NOMO-1 treated with dmso at 0.1 percent for 144 hours (cell line): ENCODE results near the gene WWP2.
"Not testable (repeated sequence)": the region's sequence is repeated elsewhere in the genome, so short reads cannot be mapped to it uniquely, and the experiment has no call there.

Experiments used
- DNase-seq: peaks from one replicate; lab custom pipeline; 2025; ENCODE audit not compliant: unreplicated experiment; lab: John Stamatoyannopoulos, UW

Gene WWP2

DNA sequence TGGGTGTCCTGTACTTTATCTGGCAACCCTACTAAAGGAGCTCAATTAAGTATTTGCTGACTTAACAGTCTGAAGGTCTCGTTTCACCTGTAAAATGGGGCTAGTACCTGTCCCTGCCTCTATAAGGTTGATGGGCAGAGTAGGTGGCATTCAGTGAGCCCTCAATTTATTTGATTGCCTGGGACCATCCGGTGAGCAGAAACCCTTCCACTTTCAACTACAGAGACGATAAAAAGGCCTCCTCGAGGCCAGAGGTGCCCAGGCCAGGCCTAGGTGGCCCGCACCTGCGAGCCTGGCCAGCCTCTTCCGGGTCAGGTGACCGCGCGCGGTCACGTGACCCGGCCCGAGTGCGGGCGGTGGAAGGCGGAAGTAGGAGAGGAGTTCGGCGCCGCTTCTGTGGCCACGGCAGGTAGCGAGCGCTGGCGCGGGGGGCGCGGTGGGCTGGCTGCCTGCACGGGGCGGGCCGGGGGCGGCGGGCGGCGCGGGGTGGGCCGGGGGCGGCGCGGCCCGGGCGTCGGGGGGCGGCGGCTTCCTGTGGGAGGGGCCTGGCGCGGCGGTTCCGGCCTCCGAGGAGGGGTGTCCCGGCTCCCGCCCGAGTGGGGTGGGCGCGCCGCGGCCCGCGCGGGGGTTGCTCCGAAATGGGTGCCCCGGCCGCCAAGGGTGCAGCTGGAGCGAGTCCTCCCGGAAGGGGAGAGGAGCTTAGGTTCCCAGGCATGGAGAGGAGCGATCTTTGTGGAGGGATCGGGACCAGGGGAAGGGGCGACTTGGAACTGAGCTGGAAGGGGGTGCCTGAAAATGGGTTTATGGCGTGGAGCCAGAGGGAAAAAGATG is at the start of gene WWP2:
Gene WWP2 (plus strand): TSS at position 350 of the 831 bp plus-strand sequence. CDS start 24,679 bp downstream, outside the sequence.
- DNase-seq = peak; percentile 69

DNA sequence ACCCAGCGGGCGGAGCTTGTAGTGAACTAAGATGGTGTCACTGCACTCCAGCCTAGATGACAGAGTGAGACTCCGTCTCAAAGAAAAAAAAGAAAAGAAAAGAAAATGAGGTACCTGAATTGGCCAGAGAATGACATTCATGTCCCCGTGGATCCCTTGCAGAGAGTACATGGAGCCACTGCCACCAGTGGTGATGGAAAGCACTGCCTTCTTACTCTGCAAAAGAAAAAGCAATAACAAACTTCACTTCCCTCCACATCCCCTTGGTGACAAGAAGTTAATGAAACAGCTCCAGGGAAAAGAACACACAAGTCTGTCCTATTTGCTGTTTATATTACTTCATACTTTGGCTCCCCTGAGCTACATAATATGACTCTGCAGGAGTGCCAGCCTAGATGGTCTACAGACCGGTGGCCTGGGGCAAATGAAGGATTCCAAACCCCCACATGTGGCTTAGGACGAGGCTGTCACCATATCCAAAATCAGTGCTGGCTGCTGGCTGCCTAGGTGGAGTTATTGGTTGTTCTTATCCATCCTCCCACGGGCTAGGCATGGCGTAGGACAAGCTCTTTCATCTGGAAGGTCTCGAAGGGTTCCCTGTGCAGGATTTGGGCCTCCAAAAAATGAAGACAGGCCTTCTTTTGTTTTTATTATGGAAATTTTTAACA is 49.1 kb upstream of the WWP2 start:
- DNase-seq = no peak

DNA sequence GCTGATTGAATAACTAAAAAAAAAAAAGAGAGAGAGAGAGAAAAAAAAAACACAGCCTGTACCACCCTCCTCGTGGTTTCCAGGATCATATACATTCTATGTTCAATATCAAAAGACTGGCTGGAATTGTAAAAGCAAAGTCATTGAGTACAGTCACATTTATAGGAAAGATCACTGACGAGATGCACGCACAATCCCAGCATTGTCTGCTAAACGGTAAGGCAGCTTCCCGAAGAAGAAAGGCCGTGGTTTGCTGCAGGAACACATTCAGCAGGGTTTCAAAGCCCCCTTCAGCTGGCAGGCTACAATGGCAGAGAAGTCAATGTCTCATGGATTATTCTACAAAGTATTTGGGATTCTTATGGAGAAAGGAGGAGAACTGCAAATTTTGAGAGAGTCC is 45.1 kb upstream of the WWP2 start:
- no peak for DNase-seq

DNA sequence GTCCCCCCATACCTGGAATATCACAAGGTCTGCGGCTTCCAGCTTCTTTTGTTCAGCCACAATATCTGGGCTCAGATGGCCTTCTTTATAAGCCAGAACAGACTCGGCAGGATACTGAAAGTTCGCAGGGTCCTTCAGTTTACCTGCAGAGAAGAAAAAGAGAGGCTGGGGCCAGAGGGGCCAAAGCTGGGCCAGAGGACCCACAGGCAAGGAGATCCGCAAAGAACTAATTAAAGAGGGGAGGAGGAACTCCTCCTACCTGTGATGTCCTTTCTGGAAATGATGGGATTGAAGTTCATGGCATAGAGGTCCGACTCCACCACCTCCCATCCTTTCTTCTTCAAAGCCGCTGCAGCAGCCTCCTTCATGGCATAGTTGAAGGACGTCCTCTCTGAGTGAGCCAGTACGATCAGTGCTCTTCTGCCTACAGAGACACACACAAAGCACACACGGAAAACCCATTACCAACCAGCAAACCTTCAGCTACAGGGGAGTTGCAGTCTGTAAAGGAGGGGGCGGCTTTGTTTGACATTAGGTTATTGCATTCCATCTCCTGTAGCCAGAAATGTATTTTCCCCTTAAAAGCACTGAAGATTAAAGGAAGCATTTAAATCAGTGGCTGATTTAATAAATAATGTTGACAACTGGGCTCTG is 43.9 kb upstream of the WWP2 start:
- no peak for DNase-seq

DNA sequence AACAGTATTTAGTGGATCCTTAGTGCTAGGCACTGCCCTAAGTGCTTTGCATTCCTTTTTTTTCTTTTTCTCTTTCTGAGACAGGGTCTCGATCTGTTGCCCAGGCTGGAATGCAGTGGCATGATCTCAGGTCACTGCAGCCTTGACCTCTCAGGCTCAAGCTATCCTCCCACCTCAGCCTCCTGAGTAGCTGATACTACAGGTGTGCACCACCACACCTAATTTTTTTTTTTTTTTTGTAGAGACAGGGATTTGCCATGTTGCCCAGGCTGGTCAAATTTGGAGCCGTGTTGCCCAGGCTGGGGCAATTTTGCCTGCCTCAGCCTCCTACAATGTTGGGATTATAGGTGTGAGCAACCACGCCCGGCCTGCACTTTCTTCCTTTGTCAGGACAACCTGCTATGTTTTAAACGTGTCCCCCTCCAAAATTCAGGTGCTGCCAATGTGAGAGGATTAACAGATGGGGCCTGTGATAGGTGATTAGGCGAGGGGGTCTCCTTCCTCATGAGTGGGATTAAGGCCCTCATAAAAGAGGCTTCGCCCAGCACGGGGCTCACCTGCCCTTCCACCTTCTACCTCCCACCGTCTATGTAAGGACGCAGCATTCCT is 41.2 kb upstream of the WWP2 start:
- no peak for DNase-seq

DNA sequence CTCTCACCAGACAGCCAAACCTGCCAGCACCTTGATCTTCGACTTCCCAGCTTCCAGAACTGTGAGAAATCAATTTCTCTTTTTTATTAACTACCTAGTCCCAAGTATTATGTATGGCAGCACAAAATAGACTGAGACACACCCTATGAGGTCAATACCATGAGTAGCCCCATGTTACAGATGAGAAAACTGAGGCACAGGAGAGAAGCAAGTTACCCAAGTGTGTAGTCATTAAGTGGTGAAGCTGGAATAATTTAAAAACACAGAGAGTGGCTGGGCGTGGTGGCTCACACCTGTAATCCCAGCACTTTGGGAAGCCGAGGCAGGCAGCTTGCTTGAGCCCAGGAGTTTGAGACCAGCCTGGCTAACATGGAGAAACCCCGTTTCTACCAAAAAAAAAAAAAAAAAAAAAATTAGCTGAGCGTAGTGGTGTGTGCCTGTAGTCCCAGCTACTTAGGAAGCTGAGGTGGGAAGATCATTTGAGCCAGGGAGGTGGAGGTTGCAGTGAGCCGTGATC is 40.6 kb upstream of the WWP2 start:
- no peak for DNase-seq

DNA sequence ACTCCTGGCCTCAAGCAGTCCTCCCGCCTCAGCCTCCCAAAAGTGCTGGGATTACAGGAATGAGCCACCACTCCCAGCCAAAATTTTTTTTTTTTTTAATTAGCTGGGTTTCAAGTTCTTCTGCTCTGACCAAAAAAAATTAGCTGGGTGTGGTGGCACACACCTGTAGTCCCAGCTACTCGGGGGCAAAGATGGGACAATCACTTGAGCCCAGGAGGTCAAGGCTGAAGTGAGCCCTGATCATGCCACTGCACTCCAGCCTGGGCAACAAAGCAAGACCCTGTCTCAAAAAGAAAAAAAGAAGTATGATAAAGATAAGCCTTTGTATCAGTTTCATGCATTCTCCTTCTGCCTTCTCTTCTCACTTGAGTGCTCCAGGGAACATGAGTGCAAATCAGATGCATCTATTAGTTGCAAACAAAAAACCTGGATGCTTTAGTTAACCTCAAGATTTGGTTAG is 37.7 kb upstream of the WWP2 start:
- DNase-seq = no peak

DNA sequence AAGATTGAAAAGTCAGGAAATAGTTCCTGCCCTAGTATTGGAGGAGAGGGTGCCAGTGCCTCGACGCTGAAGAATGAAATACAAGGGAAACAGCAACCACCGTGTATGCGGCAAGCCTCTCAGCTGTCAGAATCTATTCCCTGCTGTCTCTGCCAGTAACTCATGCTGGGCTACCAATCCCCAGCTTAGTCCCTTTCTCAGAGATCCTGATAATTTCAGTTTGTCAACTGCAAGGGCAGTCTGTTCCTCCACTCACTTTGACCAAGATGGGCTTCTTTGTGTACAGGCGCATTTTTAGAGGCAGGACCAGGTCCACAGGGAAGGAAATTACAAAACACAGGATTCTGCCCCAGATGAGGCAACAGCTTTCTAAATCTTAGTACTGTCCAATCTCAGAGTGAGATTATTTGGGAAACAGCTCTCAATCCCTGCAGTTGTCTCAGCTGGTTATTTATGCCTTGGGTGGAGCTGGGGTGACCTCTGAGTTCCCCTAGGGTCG is 37.1 kb upstream of the WWP2 start:
- DNase-seq = no peak

DNA sequence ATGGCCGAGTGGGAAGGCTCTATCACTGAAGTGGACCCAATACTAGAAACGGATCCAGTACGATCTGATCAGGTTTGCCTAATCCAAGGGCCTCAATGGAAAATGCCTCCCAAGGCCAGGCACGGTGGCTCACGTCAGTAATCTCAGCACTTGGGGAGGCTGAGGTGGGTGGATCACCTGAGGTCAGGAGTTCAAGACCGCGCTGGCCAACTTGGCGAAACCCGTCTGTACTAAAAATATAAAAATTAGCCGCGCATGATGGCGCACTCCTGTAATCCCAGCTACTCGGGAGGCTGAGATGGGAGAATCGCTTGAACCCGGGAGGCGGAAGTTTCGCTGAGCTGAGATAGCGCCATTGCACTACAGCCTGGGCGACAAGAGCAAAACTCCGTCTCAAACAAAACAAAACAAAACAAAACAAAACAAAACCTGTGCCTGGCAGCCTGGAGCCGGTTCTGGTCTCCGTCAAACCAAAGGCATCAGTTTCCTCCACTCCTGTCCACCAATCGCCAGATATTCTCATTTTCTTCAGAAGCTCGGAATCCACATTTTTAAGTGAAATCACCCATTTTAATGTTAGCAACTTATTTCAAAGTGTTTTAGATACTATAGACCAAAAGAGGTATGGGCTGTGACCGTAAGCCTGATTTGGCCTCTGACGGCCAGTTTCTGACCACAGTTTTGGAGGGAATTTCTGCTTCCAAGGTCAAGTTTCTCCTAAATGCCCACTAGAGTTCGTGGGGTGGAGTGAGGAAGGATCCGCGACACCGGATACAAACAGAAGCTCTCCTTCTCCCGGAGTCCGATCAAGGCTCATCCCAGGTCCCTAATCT is 36.4 kb upstream of the WWP2 start:
- no peak for DNase-seq

DNA sequence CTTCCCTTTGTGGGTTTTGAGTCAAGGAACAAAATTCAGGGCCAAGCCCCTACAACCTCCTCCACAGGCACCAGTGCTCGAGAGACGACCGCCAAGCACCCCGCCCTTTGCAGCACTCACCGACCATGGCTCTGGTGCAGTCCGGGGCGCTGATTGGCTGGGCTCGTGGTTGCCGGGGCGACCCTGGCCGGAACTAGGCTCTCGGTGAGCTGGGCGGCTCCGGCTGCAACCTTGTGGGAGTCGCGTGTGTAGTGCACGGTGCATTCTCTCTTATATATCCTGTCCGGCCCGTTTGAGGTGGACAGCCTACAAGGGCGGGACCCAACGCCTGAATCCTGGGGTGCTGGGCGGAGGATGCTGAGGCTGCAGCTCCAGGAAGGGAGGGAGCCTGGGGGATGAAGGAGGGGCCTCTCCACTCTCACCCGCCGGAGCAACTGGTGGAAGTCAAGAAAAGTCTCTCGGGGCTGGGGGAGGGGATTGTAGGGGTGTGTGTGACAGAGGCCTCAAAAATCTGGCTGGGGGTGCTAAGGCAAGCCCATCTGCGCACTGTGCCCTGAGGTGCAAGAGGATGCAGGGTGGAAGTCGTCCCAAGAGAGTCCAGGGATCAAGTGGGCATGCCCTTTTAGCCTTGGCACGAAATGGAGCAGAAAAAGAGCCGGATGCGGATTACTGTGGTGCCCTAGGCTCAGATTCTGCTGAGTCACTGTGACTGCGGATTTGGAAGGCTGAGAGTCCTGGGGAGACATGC is 35.6 kb upstream of the WWP2 start, which contains the start of gene NQO1:
Gene NQO1 (minus strand): TSS at position 248 of the 748 bp plus-strand sequence. CDS start 121 bp downstream, at position 127.
- peak; percentile 96 for DNase-seq

DNA sequence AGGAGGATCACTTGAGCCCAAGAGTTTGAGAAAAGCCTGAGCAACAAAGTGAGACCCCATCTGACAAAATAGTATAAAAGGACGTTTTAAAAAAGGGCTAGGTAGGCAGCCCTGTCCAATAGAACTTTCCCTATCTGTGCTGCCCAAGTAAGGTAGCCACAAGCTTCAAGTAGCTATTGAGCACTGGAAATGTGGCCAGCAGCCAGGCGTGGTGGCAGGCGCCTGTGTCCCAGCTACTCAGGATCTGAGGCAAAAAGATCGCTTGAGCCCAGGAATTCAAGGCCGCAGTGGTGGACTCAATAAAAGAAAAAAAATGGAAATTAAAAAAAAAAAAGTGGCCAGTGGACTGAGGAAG is 34.2 kb upstream of the WWP2 start:
- DNase-seq = no peak

DNA sequence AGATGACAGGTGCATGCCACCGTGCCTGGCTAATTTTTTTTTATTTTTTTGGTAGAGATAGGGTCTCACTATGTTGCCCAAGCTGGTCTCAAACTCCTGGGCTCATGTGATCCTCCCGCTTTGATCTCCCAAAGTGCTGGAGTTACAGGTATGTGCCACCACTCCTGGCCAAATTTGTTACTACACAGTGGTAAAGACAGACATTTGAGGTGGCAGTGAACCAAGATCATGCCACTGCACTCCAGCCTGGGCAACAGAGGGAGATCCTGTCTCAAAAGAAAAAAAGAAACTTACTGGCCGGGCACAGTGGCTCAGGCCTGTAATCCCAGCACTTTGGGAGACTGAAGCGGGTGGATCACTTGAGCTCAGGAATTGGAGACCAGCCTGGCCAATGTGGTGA is 33.1 kb upstream of the WWP2 start:
- DNase-seq = not testable (repeated sequence)

DNA sequence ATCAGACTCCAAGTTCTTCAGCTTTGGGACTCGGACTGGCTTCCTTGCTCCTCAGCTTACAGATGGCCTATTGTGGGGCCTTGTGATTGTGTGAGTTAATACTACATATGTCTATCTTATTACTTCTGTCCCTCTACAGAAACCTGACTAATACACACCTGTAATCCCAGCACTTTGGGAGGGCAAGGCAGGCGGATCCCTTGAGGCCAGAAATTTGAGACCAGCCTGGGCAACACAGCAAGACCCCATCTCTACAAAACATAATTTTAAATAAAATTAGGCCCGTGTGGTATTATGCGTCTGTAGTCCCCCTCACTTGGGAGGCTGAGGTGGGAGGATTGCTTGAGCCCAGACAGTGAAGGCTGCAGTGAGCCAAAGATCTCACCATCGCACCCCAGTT is 30.9 kb upstream of the WWP2 start:
- DNase-seq = not testable (repeated sequence)

DNA sequence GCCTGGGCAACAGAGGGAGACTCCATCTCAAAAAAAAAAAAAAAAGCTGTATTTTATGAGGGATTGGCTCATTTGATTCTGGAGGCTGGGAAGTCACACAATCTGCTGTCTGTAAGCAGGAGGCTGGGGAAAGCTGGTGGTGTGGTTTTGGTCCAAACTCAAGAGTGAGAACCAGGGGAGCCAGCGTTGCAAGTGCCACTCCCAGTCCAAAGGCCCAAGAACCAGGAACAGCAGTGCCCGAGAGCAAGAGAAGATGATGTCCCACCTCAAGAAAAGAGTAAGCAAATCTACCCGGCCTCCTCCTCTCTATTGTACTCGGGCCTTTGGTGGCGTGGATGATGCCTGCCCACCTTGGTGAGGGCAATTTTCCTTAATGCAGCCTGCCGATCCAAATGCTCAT is 30.0 kb upstream of the WWP2 start:
- DNase-seq = no peak

DNA sequence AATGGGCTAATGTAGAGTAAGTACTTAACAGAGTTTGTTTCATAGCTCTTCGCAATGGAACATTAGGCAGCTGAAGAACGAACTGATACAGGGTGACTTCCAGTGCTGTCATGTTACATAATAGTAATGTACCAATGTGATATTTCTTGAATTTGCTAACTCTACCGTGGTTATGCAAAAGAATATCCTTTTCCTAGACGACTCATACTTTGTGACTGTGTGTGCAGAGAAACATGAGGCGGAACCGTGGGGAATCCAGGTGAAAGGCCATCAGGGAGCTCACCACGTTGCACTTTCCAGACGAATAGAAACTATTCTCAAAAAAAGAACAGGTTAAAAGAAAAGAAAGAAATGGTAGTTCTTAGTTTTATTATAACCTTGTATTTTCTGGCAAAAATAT is 20.6 kb upstream of the WWP2 start:
- DNase-seq = no peak

DNA sequence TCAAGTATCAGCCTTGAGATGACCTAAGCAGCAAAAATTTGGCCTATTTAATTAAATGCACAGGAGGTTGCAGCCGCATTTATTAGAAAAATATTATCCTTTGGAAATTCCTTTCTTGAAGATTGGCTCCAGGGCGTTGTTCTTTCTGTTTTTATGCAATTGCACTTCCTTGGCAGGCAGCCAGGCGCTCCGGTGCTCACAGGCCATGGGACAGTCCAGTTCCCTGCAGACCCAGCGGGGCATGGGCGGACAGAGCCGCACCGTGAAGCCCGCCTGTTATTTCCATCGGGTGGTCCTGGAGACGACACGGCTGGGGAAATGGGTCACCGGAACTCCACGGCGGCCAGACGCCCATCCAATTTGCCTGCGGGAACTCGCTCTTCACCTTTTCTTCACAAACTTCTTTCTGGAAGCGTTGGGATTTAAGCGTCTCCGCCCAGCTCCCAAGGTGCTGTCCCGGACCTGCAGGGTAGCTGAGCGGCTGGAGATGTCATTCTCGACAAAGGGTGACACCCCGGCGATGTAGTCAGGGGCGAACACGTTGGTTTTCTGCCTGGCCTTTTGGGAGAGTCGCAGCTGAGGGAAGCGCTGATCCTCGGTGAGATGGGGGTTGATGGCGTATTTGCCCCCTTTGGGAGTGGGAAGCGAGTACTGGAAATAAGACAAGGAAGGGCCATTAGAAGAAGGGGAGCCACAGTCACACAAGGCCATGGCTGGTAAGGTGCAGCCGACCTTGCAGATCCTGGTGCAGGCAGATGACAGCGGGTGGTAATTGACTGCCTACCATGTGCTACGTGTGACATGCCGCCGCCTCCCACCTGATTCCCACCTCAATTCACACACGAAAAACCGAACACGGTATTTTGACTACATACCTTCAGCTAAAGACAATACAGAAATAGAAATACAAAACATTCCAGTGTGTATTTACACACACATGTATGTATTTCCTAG is 19.9 kb upstream of the WWP2 start:
- no peak for DNase-seq

DNA sequence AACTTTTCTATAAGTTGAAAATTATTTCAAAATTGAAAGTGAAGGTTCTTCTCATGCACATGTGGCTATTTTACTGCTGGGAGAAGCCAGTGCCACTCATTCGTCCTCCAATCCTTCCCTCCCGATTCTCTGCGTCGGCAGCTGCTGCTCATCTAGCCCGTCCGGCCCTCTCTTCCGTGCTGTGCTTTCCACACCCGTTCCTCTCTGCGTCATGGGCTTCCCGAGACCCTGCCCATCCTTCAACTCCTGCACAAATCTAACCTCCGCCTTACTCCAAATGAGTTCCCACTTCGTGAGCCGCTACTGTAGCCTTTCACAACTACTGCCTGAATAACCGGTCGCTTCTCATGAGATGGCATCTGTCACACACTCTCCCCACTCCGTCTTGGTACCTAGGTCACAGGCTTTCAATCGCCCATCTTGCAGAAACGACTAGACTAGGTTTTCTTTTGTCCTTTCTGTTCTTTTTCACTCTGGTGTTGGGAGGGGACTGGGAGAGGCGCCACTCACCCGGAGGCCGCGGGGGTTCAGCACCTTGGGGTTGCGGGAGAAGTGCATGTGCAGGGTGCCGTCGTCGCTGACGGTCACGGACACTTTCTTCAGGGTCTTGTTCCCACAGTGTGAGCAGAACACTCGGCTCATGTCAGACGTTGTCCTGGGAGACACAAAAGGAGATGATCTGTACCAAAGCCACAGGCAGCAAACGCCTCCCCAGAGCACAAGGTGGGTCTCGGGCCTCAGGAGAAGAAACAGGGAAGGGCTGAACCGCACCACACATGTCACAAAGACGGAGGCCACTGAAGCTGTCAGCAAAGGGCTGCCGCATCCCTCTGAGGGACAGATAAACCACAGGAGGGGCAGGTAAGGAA is 17.5 kb upstream of the WWP2 start:
- no peak for DNase-seq
